ENCODE measurements around the gene TIAM2. TPM values are rescaled to one million over a fixed set of nuclear protein-coding genes. Genes with fewer than 3 reads are reported as not detected.
"Not testable (repeated sequence)": the region's sequence is repeated elsewhere in the genome, so short reads cannot be mapped to it uniquely, and the experiment has no call there.

The TIAM2 gene
- total RNA-seq, 1 donor from 2014 or later, result 14.6 TPM

DNA sequence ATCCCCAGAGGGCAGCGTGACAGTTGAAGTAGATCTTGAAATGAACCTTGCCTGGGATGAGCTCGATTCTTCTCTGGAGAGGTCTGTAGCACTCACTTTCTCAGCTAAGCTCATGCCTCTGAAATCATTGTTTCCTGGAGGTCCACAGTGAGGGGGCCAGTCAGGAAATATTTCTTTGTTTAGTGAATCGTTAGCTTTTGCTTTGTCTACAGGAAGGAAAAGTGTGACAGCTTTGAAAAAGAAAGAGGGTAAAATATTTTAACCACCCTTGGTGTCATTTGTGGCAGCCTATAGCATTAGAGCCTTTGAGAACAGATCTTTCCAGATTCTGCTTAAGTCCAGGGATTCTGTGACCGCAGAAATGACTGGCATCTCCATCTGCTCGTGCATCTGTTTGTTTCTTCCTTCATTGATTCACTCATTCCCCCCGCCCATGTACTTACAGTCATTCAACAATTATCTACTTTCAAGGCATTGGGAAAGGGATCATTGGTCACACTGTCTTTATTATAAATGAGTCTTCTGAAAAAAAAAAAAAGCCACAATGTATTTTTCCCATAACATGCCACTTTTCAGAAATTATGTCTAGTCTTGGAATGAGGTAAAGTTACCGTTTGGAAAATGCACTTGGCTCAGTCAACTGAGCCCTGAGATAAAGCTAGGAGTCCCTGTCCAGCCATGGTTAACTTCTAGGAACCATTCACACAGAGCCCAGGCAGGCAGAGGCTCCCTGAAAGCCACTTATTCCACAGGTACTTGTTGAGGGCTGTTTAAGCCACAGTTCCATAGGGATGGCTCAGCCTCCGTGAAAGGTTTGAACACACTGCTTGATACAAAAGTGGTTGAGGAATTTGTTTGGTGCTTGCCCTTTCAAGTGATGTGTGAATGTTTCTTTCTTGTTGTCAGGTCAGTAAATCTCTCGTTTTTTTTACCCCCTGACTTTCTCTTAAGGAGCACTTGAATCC is 86.0 kb downstream of the TIAM2 start:
- no peak for DNase-seq (ENCODE audit: low spot score)
- ATAC-seq, result no peak
- intact Hi-C loops (cut with DNase I), result no loop called here

DNA sequence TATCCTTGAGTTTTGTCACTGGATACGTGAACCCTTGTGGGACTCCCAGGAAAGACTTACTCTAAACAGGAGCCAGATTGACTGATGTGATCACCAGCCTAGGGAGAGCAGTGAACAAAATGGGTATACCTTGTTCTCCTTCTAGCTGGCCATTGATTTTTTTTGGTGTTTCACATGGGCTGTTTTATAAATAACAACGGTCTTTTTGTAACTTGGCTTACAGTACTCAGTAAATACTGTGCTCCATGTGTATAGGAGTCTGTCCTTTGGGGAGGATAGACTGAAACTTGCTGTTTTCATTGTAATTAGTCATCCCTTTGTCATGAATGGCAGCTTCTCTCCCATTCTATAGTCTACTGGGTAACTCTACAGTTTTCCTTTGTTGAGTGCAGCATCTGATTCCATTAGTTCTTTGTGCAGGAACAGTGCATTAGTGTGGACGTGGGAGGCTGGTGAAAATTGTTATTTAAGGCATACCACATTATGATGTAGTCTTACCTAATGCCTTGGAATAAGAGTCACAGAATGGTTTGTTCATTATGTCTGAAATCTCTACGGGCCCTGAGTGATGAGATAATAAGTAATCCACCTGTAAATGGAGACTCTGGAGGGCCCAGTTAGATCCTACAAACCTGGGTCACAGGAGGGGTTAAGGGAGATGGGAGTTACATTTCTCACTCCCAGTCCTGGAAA is 89.5 kb downstream of the TIAM2 start:
- intact Hi-C loops (cut with DNase I), result no loop called here
- ATAC-seq (no peak), DNase-seq (ENCODE audit: low spot score) (no peak)

DNA sequence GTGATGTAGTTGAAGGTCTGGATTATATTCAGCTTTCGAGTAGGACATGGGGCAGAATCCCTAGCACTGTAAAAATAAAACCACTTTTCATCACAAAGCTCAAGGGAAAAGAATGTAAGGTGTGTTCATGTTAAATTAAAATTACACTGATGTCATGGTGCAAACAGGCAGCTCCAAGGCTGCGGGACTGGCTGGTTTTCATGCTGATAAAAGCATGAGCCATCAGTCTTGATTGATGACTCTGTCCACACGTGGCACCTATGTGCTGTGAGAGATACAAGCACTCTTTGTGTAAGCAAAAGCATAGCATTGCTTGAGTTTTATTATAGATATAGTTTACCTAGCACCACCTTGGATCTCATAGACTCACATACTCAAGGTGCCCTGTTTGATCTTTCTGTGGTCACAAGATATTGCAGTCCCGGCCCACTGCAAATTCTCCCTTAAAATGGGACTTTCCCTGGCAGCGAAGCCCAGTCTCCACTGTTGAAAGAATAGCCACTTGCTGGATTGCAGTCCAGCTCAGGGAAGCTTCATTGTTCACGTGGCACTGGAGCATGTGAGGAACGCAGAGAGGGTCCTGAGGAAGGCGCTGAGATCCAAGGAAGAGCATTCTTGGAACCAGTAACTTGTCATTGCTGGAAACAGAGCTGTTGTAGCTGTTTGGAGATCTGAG is 90.6 kb downstream of the TIAM2 start:
- no peak for ATAC-seq
- no peak for DNase-seq (ENCODE audit: low spot score)
- intact Hi-C loops (cut with DNase I), result no loop called here

DNA sequence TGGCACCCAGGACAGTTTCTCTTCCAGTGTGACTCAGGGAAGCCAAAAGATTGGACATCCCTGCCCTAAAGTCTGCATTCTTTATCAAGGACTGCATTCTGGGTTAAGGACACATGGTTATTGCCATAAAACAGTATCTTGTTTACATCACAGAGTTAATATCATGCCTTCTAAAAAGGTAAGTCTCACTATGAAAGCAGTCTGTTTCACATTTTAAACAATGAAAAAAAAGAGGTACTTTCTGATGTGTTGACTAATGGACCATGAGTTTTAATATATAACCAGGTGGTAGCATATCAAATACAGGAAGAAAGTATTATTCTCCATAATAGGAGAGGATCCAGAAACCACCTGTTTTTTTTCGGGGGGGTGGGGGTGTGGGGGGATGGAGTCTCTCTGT is 93.7 kb downstream of the TIAM2 start:
- intact Hi-C loops (cut with DNase I), result no loop called here
- DNase-seq (ENCODE audit: low spot score) (no peak), ATAC-seq (no peak)

DNA sequence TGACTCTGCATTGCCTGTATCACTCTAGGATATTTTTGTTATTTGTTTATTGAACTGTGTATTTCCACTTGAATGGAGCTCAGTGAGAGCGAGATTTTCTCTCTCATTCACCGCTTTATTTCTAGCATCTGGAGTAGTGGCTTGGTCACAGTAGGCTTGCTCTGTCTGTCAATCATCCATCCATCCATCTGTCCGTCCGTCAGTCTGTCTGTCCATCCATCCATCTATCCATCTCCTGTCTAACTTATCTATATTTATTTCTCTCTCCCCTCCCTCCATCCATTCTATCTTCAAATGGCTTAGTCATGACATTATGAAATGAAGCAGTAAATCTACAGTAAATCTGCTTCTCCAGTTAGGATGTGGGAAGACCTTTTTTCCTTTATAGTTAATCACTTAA is 94.6 kb downstream of the TIAM2 start:
- ATAC-seq, result no peak
- DNase-seq (ENCODE audit: low spot score), result no peak
- intact Hi-C loops (cut with DNase I), result no loop called here

DNA sequence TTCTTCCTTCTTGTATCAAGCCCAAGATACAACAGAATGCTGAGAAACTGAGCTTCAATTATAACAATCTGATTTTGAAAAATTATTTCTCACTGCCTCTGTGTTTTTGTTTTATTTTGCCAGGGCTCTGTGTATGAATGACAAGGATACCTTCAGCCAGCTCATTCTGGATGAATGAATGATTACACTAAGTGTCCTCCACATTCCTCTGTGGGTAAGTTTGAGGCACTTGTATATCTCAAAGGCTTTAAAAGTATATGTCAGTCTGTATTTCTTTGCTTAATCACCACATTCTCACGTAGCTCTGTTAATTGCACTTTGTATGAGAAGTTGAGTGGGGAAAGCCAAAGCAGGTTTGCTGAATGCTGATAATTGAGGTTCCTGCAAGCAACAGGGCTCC is 95.1 kb downstream of the TIAM2 start:
- ATAC-seq, result no peak

DNA sequence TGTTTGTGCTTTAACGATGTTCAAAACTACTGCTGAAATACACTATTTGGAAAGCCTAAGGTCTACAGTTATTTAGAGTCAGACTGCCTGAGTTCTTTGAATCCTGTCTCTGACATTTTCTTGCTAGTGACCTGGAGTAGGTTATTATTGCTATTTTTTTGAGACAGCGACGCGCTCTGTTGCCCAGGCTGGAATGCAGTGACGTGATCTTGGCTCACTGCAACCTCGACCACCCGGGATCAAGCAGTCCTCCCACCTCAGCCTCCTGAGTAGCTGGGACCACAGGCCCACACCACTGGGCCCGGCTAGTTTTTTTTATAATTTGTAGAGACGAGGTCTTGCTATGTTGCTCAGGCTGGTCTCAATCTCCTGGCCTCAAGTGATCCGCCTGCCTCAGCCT is 96.6 kb downstream of the TIAM2 start:
- ATAC-seq (no peak), DNase-seq (ENCODE audit: low spot score) (no peak)
- intact Hi-C loops (cut with DNase I), result no loop called here

More for the DNA sequence above, 95.1 kb downstream of the TIAM2 start:
- intact Hi-C loops (cut with DNase I), result no loop called here
- DNase-seq (ENCODE audit: low spot score), result no peak

DNA sequence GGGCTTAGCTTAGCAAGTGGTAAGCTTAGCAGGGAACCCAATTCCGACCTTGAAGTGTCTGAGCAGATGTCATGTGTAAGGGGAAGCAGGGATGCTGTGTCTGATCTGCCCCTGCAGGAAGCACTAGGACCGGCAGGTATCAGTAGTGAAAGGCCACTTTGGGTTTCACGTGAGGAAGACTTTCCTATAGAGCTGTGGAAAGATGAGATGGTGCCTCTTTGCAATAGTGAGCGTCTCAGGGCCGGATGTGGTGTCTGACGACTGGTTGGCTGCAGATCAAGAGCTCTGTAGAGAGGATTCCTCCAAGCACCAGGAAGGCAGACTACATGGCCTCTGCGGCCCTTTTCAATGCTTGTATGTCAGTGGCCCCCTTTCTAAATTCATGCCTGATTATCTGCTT is 98.3 kb downstream of the TIAM2 start:
- intact Hi-C loops (cut with DNase I), result no loop called here
- ATAC-seq (no peak), DNase-seq (ENCODE audit: low spot score) (no peak)

DNA sequence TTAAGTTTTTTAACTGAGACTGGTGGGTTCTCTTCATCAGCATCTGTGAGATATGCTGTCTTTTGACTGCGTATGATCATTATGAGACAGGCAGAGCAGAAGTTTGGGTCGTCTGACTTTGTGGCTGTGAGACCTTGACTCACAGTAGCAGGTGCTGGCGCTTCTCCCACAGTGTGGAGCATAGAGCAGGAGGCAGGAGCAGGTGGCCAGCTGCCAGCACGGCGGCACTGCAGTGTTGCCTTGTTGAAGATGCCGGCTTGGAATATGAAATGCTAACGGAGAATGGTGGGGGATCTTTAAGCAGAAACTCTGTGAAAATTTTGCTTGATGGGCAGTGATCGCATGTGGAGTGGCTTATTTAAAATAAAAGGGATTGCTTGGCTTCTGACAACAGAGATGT is 105.0 kb downstream of the TIAM2 start:
- ATAC-seq (no peak), DNase-seq (ENCODE audit: low spot score) (no peak)
- intact Hi-C loops (cut with DNase I), result no loop called here

DNA sequence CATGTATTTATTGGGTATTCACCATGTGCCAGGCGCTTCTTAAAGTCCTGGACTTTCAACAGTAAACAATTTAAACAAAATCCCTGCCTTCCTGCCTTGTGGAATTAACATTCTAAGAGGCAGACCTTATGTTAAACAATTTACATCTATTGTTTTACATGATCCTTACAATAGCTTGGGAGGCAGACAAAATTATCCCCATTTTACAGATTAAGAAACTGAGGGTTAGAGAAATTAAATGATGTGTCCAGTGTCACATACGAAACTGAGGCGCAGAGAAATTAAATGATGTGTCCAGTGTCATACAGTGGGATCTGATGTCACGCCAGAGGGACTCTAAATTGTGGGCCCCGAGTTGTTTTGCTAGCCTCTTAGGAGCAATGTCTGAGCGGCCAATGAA is 105.5 kb downstream of the TIAM2 start:
- DNase-seq (ENCODE audit: low spot score), result no peak
- intact Hi-C loops (cut with DNase I), result no loop called here
- ATAC-seq, result no peak

DNA sequence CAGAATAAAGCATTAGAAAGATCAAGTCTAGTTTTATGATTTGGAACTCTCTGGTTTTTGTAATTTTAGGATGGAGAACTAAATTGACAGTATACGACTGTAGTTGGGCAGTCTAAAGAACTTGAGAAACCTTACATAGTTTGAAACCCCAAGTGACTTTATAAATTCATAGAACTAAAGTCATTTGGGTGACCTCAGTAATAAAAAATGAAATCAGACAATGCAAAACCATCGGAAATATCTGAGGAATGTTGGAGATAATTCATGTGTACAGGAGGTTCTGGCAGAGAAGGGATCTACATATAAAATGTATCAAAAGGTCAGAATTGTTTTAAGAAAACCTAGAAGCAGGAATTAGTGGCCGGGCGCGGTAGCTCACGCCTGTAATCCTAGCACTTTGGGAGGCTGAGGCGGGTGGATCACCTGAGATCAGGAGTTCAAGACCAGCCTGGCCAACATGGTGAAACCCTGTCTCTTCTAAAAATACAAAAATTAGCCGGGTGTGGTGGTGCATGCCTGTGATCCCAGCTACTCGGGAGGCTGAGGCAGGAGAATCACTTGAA is 108.0 kb downstream of the TIAM2 start:
- intact Hi-C loops (cut with DNase I); ATAC-seq; DNase-seq (ENCODE audit: low spot score): not testable (repeated sequence)

DNA sequence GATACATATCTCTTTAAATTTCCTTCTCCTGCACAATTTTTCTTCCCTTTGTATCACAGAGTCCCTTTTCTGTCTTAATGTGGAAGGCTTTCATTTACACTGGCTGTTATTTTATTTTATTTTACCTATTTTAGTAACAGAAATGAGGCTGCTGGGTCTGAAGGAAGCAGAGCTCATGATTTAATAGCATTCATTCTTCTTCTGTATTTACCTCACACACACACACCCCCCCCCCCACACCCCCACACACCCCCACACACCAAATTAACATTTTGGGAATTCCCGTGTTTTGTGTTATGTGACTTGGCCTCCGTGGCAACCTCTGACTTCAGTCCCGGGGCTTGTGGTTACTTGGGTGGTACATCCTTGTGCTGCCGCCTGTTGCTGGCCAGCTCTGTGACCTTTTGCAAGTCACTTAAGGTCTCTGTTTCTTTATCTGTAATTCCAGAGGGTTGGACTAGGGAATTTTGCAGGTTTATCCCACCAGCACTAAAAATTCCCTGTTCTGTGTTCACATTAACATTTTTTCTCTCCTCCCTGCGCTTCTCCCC is 108.8 kb downstream of the TIAM2 start:
- ATAC-seq (no peak), DNase-seq (ENCODE audit: low spot score) (no peak)
- intact Hi-C loops (cut with DNase I), result no loop called here

DNA sequence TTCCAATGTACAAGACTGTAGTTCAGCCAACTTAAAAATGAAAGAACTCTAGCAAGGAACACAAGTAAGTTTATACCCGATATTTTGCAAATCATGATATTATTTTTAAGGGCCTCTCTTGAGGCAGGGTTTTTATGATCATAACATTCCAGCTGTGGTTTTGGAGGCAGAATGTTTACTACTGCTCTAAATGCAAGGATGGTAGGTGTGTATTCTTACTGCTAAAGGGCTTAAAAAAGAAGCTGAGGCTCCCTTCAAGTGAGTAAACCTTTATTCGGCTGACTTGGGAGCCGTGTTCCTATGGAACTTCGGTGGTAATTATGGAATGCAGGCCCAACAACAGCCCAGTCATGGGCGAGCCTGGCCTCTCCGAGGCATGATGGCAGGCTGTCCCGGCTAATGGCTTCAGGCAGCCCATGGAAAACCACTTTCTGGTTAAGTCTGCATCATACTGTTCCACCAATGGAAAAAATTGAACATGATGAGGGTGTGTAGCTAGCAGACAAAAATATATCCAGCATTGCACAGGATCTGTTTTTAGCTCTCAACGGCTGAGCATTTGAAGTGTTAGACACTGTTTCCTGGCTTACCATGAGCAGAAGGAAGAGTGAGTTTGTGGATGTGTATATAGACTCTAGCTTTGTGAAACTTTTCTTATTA is 111.5 kb downstream of the TIAM2 start:
- intact Hi-C loops (cut with DNase I), result no loop called here
- no peak for DNase-seq (ENCODE audit: low spot score)
- peak; percentile 59 for ATAC-seq

DNA sequence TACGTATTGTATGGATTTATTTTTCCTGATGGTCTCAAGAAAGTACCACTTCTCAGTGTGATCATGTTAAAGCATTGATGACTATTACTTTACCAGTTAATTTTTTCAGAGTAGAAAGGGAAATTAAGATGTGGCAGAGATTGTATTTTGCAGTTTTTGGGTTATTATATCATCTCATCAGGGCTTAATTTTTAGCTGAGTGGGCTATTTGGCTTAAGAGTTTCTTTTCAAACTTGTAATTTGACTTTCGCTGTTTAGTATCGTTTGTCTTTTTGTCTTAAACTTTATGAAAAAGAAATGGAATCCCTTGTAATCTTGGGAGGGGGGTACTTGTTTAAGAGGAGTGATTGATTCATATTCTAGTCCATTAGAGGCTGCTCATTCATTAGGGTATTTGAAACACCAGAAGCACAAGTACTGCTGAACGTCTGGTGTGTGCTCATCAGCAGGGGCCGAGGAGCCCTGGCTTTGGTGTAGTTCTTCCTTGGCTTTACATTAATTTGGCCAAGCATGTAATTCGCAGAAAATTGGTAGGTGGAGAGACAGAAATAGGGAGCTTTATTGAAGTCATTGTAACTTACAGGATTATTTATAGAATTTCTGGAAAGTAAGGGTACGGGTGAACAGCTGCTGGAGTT is 112.4 kb downstream of the TIAM2 start:
- intact Hi-C loops (cut with DNase I), result no loop called here
- no peak for ATAC-seq
- no peak for DNase-seq (ENCODE audit: low spot score)

DNA sequence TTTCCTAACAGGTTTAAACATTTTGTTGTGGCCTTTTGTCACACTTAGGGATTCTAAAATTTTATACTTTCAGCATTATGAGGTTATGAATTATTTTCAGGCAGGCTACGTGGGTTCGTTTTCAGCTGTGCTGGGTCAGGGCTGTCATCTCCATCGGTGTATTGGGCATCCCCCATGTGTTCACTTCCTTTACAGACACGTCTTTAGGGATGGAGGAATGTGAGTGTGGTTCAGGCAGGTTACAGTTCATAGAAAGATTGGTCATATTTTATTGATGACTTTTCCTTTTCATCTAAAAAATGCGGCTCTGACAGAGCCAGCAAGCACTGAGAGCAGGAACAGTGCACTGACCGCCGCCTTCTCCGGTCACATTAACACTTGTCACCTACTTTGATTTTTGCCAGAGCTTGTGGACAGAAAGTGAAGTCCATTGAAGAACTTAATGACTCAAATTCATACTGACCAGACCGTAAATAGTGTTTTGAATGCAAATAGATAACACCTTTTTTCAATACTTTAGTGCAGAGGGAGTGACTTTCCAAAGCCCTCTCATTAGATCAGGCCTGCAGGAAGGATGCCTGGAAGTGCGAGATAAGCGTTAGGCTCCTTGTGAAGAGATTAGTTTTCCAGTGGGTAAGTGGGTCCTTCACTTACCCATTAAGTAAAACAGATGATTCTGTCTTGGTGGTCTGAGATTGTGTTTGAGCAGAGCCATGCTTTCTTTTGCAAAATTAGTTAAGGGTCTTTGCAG is 113.1 kb downstream of the TIAM2 start:
- no peak for ATAC-seq
- intact Hi-C loops (cut with DNase I), result no loop called here
- DNase-seq (ENCODE audit: low spot score), result no peak

DNA sequence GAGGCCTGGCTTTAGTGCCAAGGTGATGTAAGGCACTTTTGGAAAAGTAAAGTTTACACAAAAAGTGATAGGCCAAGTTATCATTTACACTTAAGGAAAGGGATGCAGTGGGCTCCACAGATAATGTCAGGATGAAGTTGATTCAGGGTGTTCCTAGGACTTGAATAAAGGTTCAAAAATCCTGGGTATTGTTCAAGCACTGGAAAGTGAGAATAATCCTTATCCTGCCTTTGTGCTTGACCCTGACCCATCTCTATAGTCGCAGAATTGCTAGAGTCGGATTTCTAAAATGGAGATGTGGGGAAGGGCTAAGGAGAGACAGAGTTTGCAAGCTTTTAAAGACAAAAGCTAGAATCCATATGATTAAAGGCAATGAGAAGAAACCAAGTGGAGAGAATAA is 115.6 kb downstream of the TIAM2 start:
- DNase-seq (ENCODE audit: low spot score) (no peak), ATAC-seq (no peak)
- intact Hi-C loops (cut with DNase I), result no loop called here

DNA sequence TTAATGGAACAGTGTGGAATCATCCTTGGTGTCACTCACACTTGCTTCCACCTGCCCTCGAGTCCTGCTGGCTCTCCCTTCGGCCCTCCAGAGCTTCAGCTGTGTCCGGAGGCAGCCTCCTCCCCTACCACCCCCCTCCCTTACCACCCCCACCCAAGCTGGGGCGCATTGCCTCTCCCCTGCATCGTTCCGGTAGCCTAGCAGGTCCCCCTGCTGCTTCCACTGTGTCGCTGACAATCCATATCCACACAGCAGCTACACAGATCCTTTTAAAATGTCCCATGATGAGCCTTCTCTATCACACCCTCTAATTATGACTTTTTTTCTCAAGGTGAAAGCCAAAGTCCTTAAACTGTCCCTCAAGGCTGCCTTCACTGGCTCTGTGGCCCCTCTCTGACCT is 117.6 kb downstream of the TIAM2 start:
- ATAC-seq, result no peak
- no peak for DNase-seq (ENCODE audit: low spot score)
- intact Hi-C loops (cut with DNase I), result no loop called here
